Naive thymus-derived CD8-positive, alpha-beta T cell (primary cell): Measurements from ENCODE around the gene SLC35G3. TPM values are rescaled to one million over a fixed set of nuclear protein-coding genes. Genes with fewer than 3 reads are reported as not detected.
"Not testable (repeated sequence)": the region's sequence is repeated elsewhere in the genome, so short reads cannot be mapped to it uniquely, and the experiment has no call there.

Experiments
- ATAC-seq, 2 donors: fragments of 150-1000 bp; cut with Tn5 transposase in 1 of 2; sonication (Bioruptor Pico), chemical (Tn5 transposase) in 1 of 2; 1 replicate in 1 of 2; 2 replicates in 1 of 2; pipeline ENCODE4 v1.10.0; 2021; ENCODE audit warnings: mild to moderate bottlenecking in 2 of 2, moderate library complexity in 2 of 2
- POLR2A ChIA-PET: fragments of 350-600 bp; sonication (Branson Sonifier 250); formaldehyde crosslinking; loops from one replicate; lab custom pipeline; 2021; ENCODE audit warnings: antibody characterized with exemption; lab: Charles Lee
- DNase-seq, 10 donors: peaks; one replicate each; pipeline versions ENCODE4 v3.0.0 to v3.0.0-alpha.2; 2020 to 2022
- H3K27ac Mint-ChIP-seq, 10 donors: one replicate each; pipeline ENCODE4 v1.8.0; 2020 to 2022; ENCODE audit warnings: mild to moderate bottlenecking in 10 of 10, mixed read lengths in 10 of 10, moderate library complexity in 4 of 10, inconsistent platforms in 1 of 10
- H3K27me3 Mint-ChIP-seq, 5 donors: one replicate each; pipeline ENCODE4 v1.8.0; 2021 to 2022; ENCODE audit warnings: mixed read lengths in 5 of 5
- H3K36me3 Mint-ChIP-seq, 3 donors: one replicate each; pipeline ENCODE4 v1.8.0; 2020 to 2022; ENCODE audit warnings: mixed read lengths in 3 of 3, mild to moderate bottlenecking in 2 of 3, inconsistent platforms in 1 of 3
- H3K4me1 Mint-ChIP-seq, 4 donors: one replicate each; pipeline ENCODE4 v1.8.0; 2021 to 2022; ENCODE audit warnings: mixed read lengths in 4 of 4
- H3K4me3 Mint-ChIP-seq, 10 donors: one replicate each; pipeline ENCODE4 v1.8.0; 2020 to 2022; ENCODE audit warnings: mild to moderate bottlenecking in 10 of 10, mixed read lengths in 10 of 10, moderate library complexity in 6 of 10, inconsistent platforms in 1 of 10
- H3K9me3 Mint-ChIP-seq, 9 donors: one replicate each; pipeline ENCODE4 v1.8.0; 2020 to 2022; ENCODE audit warnings: mixed read lengths in 9 of 9, mild to moderate bottlenecking in 3 of 9, inconsistent platforms in 1 of 9, moderate library complexity in 1 of 9
- polyA plus RNA-seq, 3 donors: library from polyadenylated mRNA; unstranded; fragments of 300-500 nt; fragmentation: Illumina TruSeq; gene quantifications; one replicate each; pipeline ENCODE4 v1.2.3, GENCODE V29; 2021
- total RNA-seq, 8 experiments: library from RNA in 2 of 8; stranded (reverse) in 2 of 8; gene quantifications; one replicate each; pipeline ENCODE4 v1.2.3 and lab custom pipeline; 2021 to 2026

SLC35G3 gene
- total and polyA plus RNA-seq, 5 experiments from 2014 or later, result 0.15 to 0.47 (median 0.25) TPM; not detected in 1

DNA sequence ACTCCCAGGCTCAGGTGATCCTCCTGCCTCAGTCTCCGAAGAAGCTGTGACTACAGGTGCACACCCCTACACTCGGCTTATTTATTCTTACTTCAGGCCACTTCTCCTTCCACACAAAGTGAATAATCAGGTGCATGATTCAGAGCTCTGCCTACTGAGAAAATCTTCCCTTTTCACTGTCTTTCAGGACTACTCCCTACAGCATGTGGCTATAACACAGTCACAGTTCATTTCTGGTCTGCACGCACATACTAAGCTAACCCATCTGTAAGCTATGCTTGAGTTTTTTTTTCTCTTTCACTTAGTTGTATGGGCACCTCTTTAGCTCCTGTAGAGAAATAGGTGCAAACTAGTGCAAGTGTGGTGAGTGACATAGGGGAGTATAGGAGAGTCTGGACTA is 41.1 kb upstream of the SLC35G3 start:
- Mint-ChIP-seq H3K27ac (peak overlapping the region; percentile 97 to 100 (median 99)), H3K4me1 (peaks cover 55 to 94% (median 88%) of the 10 kb centered on the region in 4 donors)

DNA sequence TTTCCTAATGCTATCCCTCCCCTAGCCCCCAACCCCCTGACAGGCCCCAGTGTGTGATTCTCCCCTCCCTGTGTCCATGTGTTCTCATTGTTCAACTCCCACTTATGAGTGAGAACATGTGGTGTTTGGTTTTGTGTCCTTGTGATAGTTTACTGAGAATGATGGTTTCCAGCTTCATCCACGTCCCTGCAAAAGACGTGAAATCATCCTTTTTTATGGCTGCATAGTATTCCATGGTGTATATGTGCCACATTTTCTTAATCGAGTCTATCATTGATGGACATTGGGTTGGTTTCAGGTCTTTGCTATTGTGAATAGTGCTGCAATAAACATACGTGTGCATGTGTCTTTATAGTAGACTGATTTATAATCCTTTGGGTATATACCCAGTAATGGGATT is 40.1 kb upstream of the SLC35G3 start:
- not testable (repeated sequence) for H3K9me3 Mint-ChIP-seq, ATAC-seq, DNase-seq, H3K27me3 Mint-ChIP-seq
- peaks cover 53 to 96% (median 88%) of the 10 kb centered on the region in 4 donors for H3K4me1 Mint-ChIP-seq
- H3K27ac Mint-ChIP-seq, result peak overlapping the region in 9 of 10 donors; percentile 97 to 100 (median 99)
- POLR2A ChIA-PET, result interaction anchor here (2.0 to 13.7 kb wide), 3 partner anchors 11 to 344 kb away, joined by 5 to 255 read pairs (median 10); partner anchors contain the start of gene PEX12
- peaks cover 6 to 22% (median 11%) of the 10 kb centered on the region in 3 donors for H3K36me3 Mint-ChIP-seq
- peak overlapping the region in 1 of 10 donors; percentile 93 for H3K4me3 Mint-ChIP-seq

More for the DNA sequence above, 41.1 kb upstream of the SLC35G3 start:
- Mint-ChIP-seq H3K36me3 (peaks cover 7 to 15% (median 8%) of the 10 kb centered on the region in 3 donors), H3K4me3 (peak overlapping the region in 9 of 10 donors; percentile 0 to 100 (median 93)), H3K9me3 (peaks cover 0 to 4% (median 0%) of the 10 kb centered on the region in 9 donors), H3K27me3 (no peaks in the 10 kb centered on the region)
- ATAC-seq (peak; percentile 30 to 36), DNase-seq (no peak)
- POLR2A ChIA-PET, result interaction anchor here (0.6 to 13.7 kb wide), 10 partner anchors 12 to 300 kb away, joined by 3 to 371 read pairs (median 3); no protein-coding TSS in a partner anchor

DNA sequence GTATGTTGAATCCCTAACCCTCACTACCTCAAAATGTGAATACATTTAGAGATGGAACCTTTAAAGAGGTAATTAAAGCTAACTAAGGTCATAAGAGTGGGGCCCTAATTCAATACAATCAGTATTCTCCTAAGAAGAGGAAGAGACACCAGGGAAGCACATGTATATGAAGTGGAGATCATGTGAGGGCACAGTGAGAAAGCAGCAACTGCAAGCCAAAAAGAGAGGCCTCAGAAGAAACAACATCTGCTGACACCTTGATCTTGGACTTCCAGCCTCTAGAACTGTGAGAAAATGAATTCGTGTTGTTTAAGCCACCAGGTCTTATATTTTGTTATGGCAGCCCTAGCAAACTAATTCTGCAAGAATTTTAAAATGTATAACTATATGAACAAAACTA is 35.4 kb upstream of the SLC35G3 start:
- Mint-ChIP-seq H3K36me3 (peaks cover 6 to 22% (median 16%) of the 10 kb centered on the region in 3 donors), H3K4me3 (no peak overlapping the region), H3K27ac (peak overlapping the region in 4 of 10 donors; percentile 40 to 63 (median 56)), H3K9me3 (peaks cover 0 to 6% (median 0%) of the 10 kb centered on the region in 9 donors), H3K27me3 (no peaks in the 10 kb centered on the region), H3K4me1 (peaks cover 29 to 67% (median 59%) of the 10 kb centered on the region in 4 donors)
- DNase-seq, result no peak
- ATAC-seq, result no peak
- POLR2A ChIA-PET, result interaction anchor here (1.4 to 13.4 kb wide), 3 partner anchors 8 to 17 kb away, joined by 3 to 255 read pairs (median 4); partner anchors contain the start of gene SLFN5

DNA sequence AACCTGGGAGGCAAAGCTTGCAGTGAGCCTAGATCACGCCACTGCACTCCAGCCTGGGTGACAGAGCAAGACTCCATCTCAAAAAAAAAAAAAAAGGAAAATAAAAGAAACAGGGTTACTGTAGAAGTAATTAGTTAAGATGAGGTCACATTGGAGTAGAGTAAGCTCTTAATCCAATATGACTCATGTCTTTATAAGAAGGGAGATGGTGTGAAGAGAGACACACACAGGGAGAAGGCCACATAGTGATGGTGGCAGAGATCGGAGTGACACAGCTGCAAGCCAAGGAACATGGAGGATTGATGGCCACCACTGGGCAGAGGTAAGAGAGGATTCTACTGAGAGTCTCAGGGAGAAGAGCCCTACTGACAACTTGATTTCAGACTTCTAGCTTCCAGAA is 33.4 kb upstream of the SLC35G3 start:
- H3K27ac Mint-ChIP-seq, result peak overlapping the region in 5 of 10 donors; percentile 19 to 63 (median 60)
- H3K4me1 Mint-ChIP-seq, result peaks cover 28 to 55% (median 48%) of the 10 kb centered on the region in 4 donors

DNA sequence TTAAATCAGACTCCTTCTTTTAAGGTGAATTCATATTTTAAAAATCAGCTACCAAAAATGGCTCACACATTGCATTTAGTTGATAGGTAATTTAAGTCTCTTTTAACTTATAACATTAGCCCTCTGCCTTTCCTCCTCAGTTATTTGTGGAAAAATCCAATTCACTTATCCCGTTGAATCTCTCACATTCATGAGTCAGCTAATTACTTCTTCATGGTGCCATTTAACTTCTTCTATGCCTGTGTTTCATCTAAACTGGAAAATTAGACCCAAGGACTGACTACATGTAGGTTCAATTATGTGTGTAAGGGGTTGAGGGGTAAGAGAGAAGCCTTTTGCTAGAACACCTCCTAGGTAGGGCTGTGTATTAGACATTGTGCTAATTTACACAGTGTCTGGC is 30.2 kb upstream of the SLC35G3 start:
- Mint-ChIP-seq H3K27ac (peak overlapping the region in 4 of 10 donors; percentile 3 to 71 (median 59)), H3K4me3 (no peak overlapping the region), H3K9me3 (peaks cover 0 to 7% (median 5%) of the 10 kb centered on the region in 9 donors), H3K27me3 (no peaks in the 10 kb centered on the region), H3K4me1 (peaks cover 22 to 50% (median 48%) of the 10 kb centered on the region in 4 donors), H3K36me3 (peaks cover 6 to 12% (median 6%) of the 10 kb centered on the region in 3 donors)
- POLR2A ChIA-PET, result interaction anchor here (2.0 to 13.4 kb wide), 2 partner anchors 10 to 13 kb away, joined by 9 to 255 read pairs; partner anchors contain the start of gene SLFN5
- DNase-seq (no peak), ATAC-seq (no peak)

More for the DNA sequence above, 33.4 kb upstream of the SLC35G3 start:
- no peak for ATAC-seq
- POLR2A ChIA-PET, result interaction anchor here (1.0 to 13.4 kb wide), 3 partner anchors 9 to 14 kb away, joined by 9 to 255 read pairs (median 10); partner anchors contain the start of gene SLFN5
- no peak for DNase-seq
- Mint-ChIP-seq H3K4me3 (peak overlapping the region in 1 of 10 donors; percentile 36), H3K27me3 (no peaks in the 10 kb centered on the region), H3K36me3 (peaks cover 11 to 32% (median 16%) of the 10 kb centered on the region in 3 donors), H3K9me3 (peaks cover 0 to 11% (median 3%) of the 10 kb centered on the region in 9 donors)

DNA sequence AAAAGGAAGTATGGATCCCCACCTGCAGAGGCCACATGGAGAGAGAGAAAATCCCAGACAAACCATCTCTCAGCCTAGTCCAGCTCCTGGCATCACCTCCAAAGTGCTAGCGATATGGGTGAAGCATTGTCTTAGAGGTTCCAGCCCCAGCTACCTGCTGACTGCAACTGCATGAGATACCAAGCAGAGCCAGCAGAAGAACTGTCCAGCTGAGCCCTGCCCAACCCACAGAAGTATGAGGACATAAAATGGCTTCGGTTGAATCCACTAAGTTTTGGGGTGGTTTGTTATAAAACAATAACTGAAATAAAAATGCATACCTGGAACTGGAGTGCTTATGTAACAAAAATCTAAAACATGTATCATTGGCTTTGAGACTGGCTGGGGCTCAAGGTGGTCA is 28.3 kb upstream of the SLC35G3 start:
- Mint-ChIP-seq H3K27ac (peak overlapping the region in 2 of 10 donors; percentile 36 to 54), H3K4me1 (peaks cover 21 to 57% (median 54%) of the 10 kb centered on the region in 4 donors), H3K36me3 (peaks cover 0 to 12% (median 5%) of the 10 kb centered on the region in 3 donors), H3K4me3 (no peak overlapping the region), H3K9me3 (peaks cover 0 to 7% (median 5%) of the 10 kb centered on the region in 9 donors), H3K27me3 (no peaks in the 10 kb centered on the region)
- DNase-seq, result no peak
- POLR2A ChIA-PET, result interaction anchor here (1.3 to 13.4 kb wide), 2 partner anchors 9 to 15 kb away, joined by 5 to 255 read pairs; partner anchors contain the start of gene SLFN5
- no peak for ATAC-seq

DNA sequence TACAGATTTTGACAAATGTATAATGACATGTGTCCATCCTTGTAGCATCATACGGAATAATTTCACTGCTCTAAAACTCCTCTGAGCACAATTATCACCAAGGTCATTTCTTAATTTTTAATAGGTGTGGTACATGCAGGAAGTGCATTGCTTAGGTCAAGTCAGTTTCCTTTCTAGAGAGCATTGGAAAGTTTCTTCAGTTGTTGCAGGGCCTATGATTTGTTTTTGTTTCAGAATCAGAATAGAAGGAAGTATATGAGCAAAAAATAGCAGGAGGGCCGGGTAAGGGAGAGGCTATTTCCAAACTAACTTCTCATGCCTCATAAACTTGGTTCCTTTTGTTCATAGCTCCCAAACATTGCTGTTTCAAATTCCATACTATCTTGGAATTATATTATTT is 24.7 kb upstream of the SLC35G3 start:
- peaks cover 28 to 74% (median 71%) of the 10 kb centered on the region in 4 donors for H3K4me1 Mint-ChIP-seq
- peak overlapping the region; percentile 59 to 88 (median 80) for H3K4me3 Mint-ChIP-seq
- POLR2A ChIA-PET, result interaction anchor here (0.6 to 13.4 kb wide), 4 partner anchors 8 to 49 kb away, joined by 4 to 255 read pairs (median 8); partner anchors contain the start of gene SLFN5
- H3K27ac Mint-ChIP-seq, result peak overlapping the region; percentile 94 to 98 (median 96)
- ATAC-seq, result no peak
- peaks cover 0 to 7% (median 5%) of the 10 kb centered on the region in 3 donors for H3K36me3 Mint-ChIP-seq
- H3K27me3 Mint-ChIP-seq, result no peaks in the 10 kb centered on the region
- H3K9me3 Mint-ChIP-seq, result peaks cover 0 to 7% (median 5%) of the 10 kb centered on the region in 9 donors
- DNase-seq, result no peak

DNA sequence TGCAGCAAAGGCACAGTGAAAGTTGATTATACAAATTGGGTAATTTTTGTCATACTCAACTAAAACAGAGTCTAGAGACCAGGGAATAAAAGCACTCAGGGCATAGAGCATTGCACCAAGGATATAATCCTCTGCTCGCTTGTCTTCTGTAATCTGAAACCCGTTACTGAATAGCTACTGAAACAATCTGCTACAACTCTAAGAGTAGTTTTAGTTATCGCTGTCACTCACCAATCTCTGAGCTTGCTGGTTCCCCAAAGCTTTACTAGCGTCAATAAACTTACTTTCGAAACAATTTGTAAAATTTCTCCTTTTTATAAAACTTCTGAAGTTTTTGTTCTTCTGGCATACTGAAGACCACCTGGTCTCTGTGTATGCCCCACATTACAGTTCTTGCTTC is 22.9 kb upstream of the SLC35G3 start:
- DNase-seq (no peak), ATAC-seq (no peak)
- peaks cover 40 to 88% (median 87%) of the 10 kb centered on the region in 4 donors for H3K4me1 Mint-ChIP-seq
- peak overlapping the region in 9 of 10 donors; percentile 24 to 76 (median 54) for H3K4me3 Mint-ChIP-seq
- peaks cover 0 to 3% (median 0%) of the 10 kb centered on the region in 9 donors for H3K9me3 Mint-ChIP-seq
- H3K36me3 Mint-ChIP-seq, result no peaks in the 10 kb centered on the region
- no peaks in the 10 kb centered on the region for H3K27me3 Mint-ChIP-seq
- POLR2A ChIA-PET, result interaction anchor here (0.7 to 13.4 kb wide), 6 partner anchors 10 to 319 kb away, joined by 3 to 255 read pairs (median 4); partner anchors contain the start of gene SLFN5
- peak overlapping the region; percentile 83 to 98 (median 96) for H3K27ac Mint-ChIP-seq

DNA sequence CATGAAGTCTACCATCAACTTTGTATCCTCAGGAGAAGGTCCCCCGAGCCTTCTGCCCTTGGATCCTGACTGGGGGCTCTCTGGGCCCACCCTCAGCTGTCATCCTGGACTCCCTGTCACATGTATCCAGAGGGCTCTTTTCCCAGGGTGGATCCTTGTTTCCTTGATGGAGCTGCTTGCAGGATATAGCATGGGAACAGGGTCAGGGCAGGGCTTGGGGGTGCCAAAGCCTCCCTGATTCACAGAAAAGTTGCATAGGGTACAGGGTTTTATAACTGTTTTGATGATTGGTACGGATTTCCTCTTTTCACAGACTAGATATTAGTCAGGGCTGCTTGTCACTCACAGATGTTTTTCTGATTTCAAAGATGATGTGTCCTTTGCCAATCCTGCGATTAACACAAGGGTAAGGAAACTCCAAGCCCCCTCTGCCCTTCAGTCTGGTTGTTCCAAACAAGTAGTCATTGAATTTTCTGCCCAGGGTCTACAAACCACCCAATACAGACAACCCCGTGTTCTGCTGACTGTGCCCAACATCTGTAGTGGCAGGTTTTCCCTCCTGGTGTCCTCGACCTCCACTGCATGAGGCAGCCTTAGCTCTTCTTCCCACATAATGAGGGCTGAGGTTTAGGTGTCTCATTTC is 20.6 kb upstream of the SLC35G3 start:
- H3K9me3 Mint-ChIP-seq, result no peaks in the 10 kb centered on the region
- H3K27me3 Mint-ChIP-seq, result no peaks in the 10 kb centered on the region
- peaks cover 0 to 2% (median 0%) of the 10 kb centered on the region in 3 donors for H3K36me3 Mint-ChIP-seq
- ATAC-seq (peak; percentile 44 to 50), DNase-seq (peak in 8 of 10 donors; percentile 9 to 66 (median 26))
- POLR2A ChIA-PET, result interaction anchor here (0.7 to 9.8 kb wide), 35 partner anchors 7 to 594 kb away, joined by 3 to 371 read pairs (median 5); partner anchors contain the start of genes NLE1, PEX12, SLFN12L and SLFN5
- H3K27ac Mint-ChIP-seq, result peak overlapping the region; percentile 94 to 98 (median 97)
- H3K4me1 Mint-ChIP-seq, result peaks cover 47 to 89% (median 88%) of the 10 kb centered on the region in 4 donors
- H3K4me3 Mint-ChIP-seq, result peak overlapping the region; percentile 64 to 91 (median 84)

DNA sequence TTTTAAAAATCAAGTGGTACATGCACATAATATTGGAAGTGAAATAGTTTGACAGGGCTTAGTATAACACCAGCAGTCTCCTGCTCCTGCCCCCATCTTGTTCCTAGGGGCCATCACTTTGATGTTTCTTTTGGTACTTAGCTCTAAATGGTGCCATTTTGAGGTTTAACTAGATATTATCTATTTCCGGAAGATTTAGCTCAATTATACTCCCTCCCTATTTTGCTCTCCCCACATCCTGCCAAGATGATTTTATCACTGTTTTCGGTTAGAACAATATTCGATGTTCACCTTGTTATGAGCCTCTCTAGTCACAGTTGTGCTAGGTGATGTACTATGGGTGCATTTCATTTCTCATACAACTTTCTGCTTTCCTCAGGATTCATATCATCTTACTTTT is 20.0 kb upstream of the SLC35G3 start:
- H3K27me3 Mint-ChIP-seq, result no peaks in the 10 kb centered on the region
- H3K36me3 Mint-ChIP-seq, result peaks cover 0 to 2% (median 0%) of the 10 kb centered on the region in 3 donors
- H3K4me1 Mint-ChIP-seq, result peaks cover 49 to 89% (median 87%) of the 10 kb centered on the region in 4 donors
- peak overlapping the region; percentile 94 to 98 (median 97) for H3K27ac Mint-ChIP-seq
- peaks cover 0 to 2% (median 0%) of the 10 kb centered on the region in 9 donors for H3K9me3 Mint-ChIP-seq
- H3K4me3 Mint-ChIP-seq, result peak overlapping the region; percentile 64 to 91 (median 84)
- ATAC-seq (peak; percentile 78 to 89), DNase-seq (peak in 9 of 10 donors; percentile 17 to 91 (median 66))
- POLR2A ChIA-PET, result interaction anchor here (0.7 to 9.8 kb wide), 32 partner anchors 8 to 595 kb away, joined by 3 to 371 read pairs (median 5); partner anchors contain the start of genes PEX12, SLFN12L, SLFN5 and TAF15

DNA sequence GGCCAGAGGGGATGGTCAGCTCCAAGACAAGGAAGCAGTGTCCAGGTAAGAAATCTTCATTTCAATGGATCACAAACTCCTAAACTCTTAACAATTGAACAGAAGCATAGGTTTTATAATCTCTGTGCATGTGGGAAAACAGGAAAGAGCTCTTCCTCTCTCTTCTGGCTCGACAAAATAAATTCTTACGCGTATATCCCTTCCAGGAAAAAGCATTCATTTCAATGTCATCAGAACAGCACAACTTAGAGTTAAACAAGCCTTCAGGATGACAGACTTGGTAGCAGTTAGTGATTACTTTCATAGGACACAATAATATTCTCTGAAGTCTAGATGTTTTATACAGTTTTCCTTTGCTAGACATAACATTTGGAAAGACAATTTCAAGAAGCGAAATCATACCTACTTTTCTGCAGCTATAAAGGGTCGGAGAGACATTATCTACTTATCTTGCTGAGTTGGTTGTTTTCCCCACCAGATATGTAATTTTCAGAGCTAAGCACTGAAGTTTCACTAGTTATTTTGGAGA is 19.3 kb upstream of the SLC35G3 start:
- Mint-ChIP-seq H3K4me1 (peaks cover 44 to 89% (median 87%) of the 10 kb centered on the region in 4 donors), H3K27me3 (no peaks in the 10 kb centered on the region), H3K36me3 (peaks cover 0 to 2% (median 0%) of the 10 kb centered on the region in 3 donors), H3K9me3 (peaks cover 0 to 2% (median 0%) of the 10 kb centered on the region in 9 donors), H3K4me3 (peak overlapping the region; percentile 64 to 91 (median 84)), H3K27ac (peak overlapping the region; percentile 94 to 98 (median 97))
- ATAC-seq, result no peak
- no peak for DNase-seq
- POLR2A ChIA-PET, result interaction anchor here (0.7 to 9.8 kb wide), 30 partner anchors 8 to 596 kb away, joined by 3 to 371 read pairs (median 5); partner anchors contain the start of genes SLFN12L, SLFN5 and TAF15
